HUES6 (cell line): Measurements from ENCODE around the gene FAM9B.

ENCODE experiments used
- H3K27ac ChIP-seq: 2 replicates; pipeline ENCODE4 v1.7.0; 2013; ENCODE audit warnings: low read depth, mild to moderate bottlenecking, low read length, inconsistent platforms
- H3K27me3 ChIP-seq: 2 replicates; pipeline ENCODE4 v1.6.1; 2013; ENCODE audit warnings: low read length; ENCODE audit not compliant: control insufficient read depth, insufficient read depth
- H3K36me3 ChIP-seq: 2 replicates; pipeline ENCODE4 v1.6.1; 2013; ENCODE audit warnings: low read length; ENCODE audit not compliant: control insufficient read depth, insufficient read depth
- H3K4me1 ChIP-seq: 2 replicates; pipeline ENCODE4 v1.6.1; 2013; ENCODE audit warnings: low read length; ENCODE audit not compliant: control insufficient read depth, insufficient read depth
- H3K4me3 ChIP-seq: 2 replicates; pipeline ENCODE4 v1.5.1; 2013; ENCODE audit warnings: low read depth, low read length
- H3K9ac ChIP-seq: one replicate; pipeline ENCODE4 v1.6.1; 2013; ENCODE audit warnings: mild to moderate bottlenecking, low read length
- H3K9me3 ChIP-seq: 2 replicates; pipeline ENCODE4 v1.6.1; 2013; ENCODE audit warnings: low read depth, low read length; ENCODE audit not compliant: control insufficient read depth, insufficient read depth

FAM9B gene

DNA sequence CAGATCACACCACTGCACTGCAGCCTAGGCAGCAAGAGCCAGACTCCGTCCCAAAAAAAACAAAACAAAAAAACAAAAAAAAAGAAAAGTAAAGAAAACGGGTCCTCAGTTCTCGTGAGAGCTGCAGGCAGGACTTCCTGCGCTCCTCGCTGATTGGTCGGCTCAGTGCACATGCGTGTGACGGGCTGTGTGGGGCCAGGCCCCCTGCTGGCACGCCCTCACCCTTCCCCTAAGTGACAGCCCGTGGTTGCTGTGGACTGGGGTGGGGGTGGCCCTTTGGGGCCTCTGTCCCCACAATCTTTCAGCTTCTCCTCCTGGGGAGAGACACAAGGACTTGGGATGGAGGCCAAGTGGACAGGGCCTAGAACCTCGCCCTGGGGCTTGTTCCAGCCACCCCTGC lies at the start of gene FAM9B:
FAM9B (minus strand) TSS at position 139 of the 400 bp plus-strand sequence. CDS start 1,141 bp downstream, outside the sequence.
- H3K9me3 ChIP-seq, result no peaks in the 10 kb centered on the region
- no peak within 1 kb of the TSS for H3K27ac ChIP-seq
- H3K4me3 ChIP-seq, result no peak within 1 kb of the TSS
- H3K9ac ChIP-seq, result no peak within 1 kb of the TSS
- no peaks in the 10 kb centered on the region for H3K4me1 ChIP-seq
- H3K27me3 ChIP-seq, result no peaks in the 10 kb centered on the region; the same call in 1 of the 2 replicates
- H3K36me3 ChIP-seq, result no peaks in the 10 kb centered on the region

DNA sequence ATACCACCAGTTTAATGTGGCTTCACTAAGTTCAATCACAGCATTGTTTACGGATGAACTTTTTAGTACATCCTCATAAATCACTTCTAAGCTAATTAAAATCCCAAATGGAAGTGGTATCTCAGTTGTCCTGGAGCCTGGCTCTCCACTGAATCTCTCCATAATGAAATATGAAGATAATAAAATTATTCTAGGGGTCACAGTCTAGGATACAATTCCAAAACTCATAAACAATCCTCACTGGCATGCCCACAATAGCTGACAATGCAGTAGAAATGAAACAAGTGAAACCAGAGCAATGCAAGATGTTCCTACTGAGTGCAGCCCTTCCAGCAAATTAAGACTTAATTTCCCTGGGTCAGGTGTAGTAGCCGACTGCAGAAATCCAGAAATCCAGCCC lies 47.3 kb upstream of the FAM9B start:
- no peak overlapping the region for H3K9ac ChIP-seq
- no peaks in the 10 kb centered on the region for H3K4me1 ChIP-seq
- H3K4me3 ChIP-seq, result no peak overlapping the region
- no peaks in the 10 kb centered on the region for H3K36me3 ChIP-seq
- no peak overlapping the region for H3K27ac ChIP-seq
- peaks cover 12% of the 10 kb centered on the region; the same call in 1 of the 2 replicates for H3K9me3 ChIP-seq
- H3K27me3 ChIP-seq, result no peaks in the 10 kb centered on the region; the same call in 1 of the 2 replicates

DNA sequence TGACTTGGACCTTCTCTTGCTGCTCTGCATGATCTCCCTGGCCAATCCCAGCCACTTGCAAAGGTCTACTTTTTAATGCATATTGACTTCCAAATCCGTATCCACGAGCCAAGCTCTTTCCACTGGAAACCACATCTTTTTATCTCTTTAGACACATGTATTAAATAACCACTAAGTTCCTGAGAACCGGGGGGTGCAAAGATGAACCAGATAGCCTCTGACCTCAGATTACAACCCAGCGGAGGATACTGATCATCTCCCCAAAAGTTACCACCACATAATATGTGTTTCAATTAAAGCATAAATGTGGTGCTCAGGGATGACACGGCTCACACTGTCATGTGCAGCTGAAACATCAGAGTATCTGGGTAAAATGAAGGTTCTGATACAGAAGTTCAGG lies 40.4 kb upstream of the FAM9B start:
- no peak overlapping the region for H3K27ac ChIP-seq
- H3K27me3 ChIP-seq, result peaks cover 6% of the 10 kb centered on the region; the same call in 1 of the 2 replicates
- no peaks in the 10 kb centered on the region for H3K36me3 ChIP-seq
- no peak overlapping the region for H3K9ac ChIP-seq
- H3K4me3 ChIP-seq, result no peak overlapping the region
- H3K9me3 ChIP-seq, result peaks cover 3% of the 10 kb centered on the region; the same call in 1 of the 2 replicates
- no peaks in the 10 kb centered on the region for H3K4me1 ChIP-seq

GRCh38 chrX:9072281-9072680 lies 38.4 kb upstream of the FAM9B start:
- H3K27me3 ChIP-seq, result peaks cover 6% of the 10 kb centered on the region; the same call in 1 of the 2 replicates
- no peak overlapping the region for H3K4me3 ChIP-seq
- H3K9ac ChIP-seq, result no peak overlapping the region
- H3K27ac ChIP-seq, result no peak overlapping the region
- H3K9me3 ChIP-seq, result no peaks in the 10 kb centered on the region
- H3K4me1 ChIP-seq, result 0 out of 2 replicates have a peak, but pooled peaks cover 3% of the 10 kb centered on the region
- no peaks in the 10 kb centered on the region for H3K36me3 ChIP-seq

DNA sequence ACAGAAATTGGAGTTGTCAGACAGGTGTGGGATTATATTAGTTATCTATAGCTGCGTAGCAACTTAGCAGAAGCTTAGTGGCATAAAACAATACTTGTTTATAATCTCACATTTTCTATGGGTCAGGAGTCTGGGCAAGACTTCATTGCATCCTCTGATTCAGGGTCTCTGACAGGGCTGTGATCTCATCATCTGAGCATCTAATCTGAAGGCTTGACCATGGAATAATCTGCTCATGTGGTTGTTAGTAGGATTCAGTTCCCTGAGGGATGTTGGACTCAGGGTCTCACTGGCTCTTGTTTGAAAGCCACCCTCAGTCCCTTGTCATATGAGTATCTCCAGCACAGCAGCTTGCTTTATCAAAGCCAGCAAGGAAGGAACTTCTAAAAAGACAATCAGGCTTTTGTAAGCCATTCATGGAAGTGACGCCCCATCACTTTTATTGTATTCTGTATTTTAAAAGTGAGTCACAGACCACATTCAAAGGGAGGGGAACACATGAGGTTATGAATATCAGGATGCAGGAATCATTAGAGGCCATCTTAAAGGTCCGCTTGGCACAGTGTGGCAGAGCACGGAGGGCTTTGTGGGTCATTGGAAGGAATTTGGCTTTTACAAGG lies 37.2 kb upstream of the FAM9B start:
- H3K27ac ChIP-seq, result no peak overlapping the region
- H3K27me3 ChIP-seq, result peaks cover 6% of the 10 kb centered on the region; the same call in 1 of the 2 replicates
- no peak overlapping the region for H3K4me3 ChIP-seq
- no peak overlapping the region for H3K9ac ChIP-seq
- 0 out of 2 replicates have a peak, but pooled peaks cover 3% of the 10 kb centered on the region for H3K4me1 ChIP-seq
- no peaks in the 10 kb centered on the region for H3K9me3 ChIP-seq
- no peaks in the 10 kb centered on the region for H3K36me3 ChIP-seq

DNA sequence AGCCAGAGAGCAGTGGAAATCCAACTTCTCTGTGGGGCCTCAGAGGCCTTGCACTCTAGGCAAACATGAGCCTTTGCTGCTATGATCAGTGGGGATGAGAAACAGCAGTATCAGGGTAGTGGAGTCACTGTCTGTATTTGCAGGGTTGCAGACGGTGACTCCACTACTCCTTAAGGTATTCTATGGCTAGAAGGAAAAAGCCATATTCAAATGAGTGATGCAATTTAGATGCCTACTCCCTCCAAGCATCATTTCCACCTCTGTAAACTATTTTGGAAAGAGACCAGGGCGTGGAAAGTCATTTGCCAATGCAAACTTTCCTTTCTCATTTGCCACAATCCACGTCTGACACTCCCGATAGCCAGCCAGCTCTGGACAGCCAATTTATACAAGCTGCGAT lies 35.6 kb upstream of the FAM9B start:
- Histone ChIP-seq H3K36me3 (no peaks in the 10 kb centered on the region), H3K27me3 (peaks cover 3% of the 10 kb centered on the region; the same call in 1 of the 2 replicates), H3K4me1 (0 out of 2 replicates have a peak, but pooled peaks cover 3% of the 10 kb centered on the region), H3K27ac (no peak overlapping the region), H3K9ac (no peak overlapping the region), H3K4me3 (no peak overlapping the region), H3K9me3 (no peaks in the 10 kb centered on the region)

GRCh38 chrX:9064694-9065093 lies 30.8 kb upstream of the FAM9B start:
- H3K9ac ChIP-seq, result no peak overlapping the region
- H3K36me3 ChIP-seq, result no peaks in the 10 kb centered on the region
- no peak overlapping the region for H3K27ac ChIP-seq

GRCh38 chrX:9062641-9063040 lies 28.7 kb upstream of the FAM9B start:
- Histone ChIP-seq H3K27me3 (no peaks in the 10 kb centered on the region; the same call in 1 of the 2 replicates), H3K27ac (no peak overlapping the region), H3K4me3 (no peak overlapping the region), H3K9ac (no peak overlapping the region), H3K4me1 (no peaks in the 10 kb centered on the region), H3K9me3 (no peaks in the 10 kb centered on the region), H3K36me3 (no peaks in the 10 kb centered on the region)

More at GRCh38 chrX:9064694-9065093, 30.8 kb upstream of the FAM9B start:
- Histone ChIP-seq H3K4me3 (no peak overlapping the region), H3K27me3 (no peaks in the 10 kb centered on the region; the same call in 1 of the 2 replicates), H3K9me3 (no peaks in the 10 kb centered on the region), H3K4me1 (0 out of 2 replicates have a peak, but pooled peaks cover 3% of the 10 kb centered on the region)

DNA sequence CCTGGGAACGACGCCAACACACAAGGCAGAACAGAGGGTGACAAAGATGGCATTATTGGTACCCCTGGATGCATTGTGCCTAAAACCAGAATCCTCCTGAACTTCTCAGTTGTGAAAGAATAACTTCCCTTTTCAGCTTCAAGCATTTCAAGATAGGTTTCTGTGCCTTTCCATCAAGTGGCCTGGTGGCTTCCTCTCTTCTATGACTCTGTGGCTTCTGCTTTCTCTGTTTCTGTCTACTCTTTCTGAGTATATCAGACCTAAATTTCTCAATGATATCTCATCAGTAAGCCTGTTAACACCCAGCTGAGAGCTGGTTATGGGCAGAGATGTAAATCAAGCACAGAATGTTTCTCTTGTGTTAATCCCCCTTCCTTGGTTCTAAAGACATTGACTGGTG lies 21.4 kb upstream of the FAM9B start:
- Histone ChIP-seq H3K36me3 (no peaks in the 10 kb centered on the region), H3K27me3 (no peaks in the 10 kb centered on the region; the same call in 1 of the 2 replicates), H3K4me3 (no peak overlapping the region), H3K27ac (no peak overlapping the region), H3K4me1 (no peaks in the 10 kb centered on the region), H3K9ac (no peak overlapping the region), H3K9me3 (no peaks in the 10 kb centered on the region)

GRCh38 chrX:9052081-9052480 lies 18.2 kb upstream of the FAM9B start:
- H3K9me3 ChIP-seq, result no peaks in the 10 kb centered on the region
- H3K27me3 ChIP-seq, result no peaks in the 10 kb centered on the region; the same call in 1 of the 2 replicates
- no peak overlapping the region for H3K4me3 ChIP-seq
- no peak overlapping the region for H3K9ac ChIP-seq
- no peak overlapping the region for H3K27ac ChIP-seq
- no peaks in the 10 kb centered on the region for H3K4me1 ChIP-seq
- H3K36me3 ChIP-seq, result no peaks in the 10 kb centered on the region

GRCh38 chrX:9050331-9050730 lies 16.4 kb upstream of the FAM9B start:
- Histone ChIP-seq H3K36me3 (no peaks in the 10 kb centered on the region), H3K4me3 (no peak overlapping the region), H3K9me3 (no peaks in the 10 kb centered on the region), H3K27me3 (no peaks in the 10 kb centered on the region; the same call in 1 of the 2 replicates), H3K27ac (no peak overlapping the region), H3K4me1 (no peaks in the 10 kb centered on the region), H3K9ac (no peak overlapping the region)
